HG02981 (cell line): Measurements from ENCODE around the gene SLC46A1.
A peak's percentile ranks its signal among the peaks of the same experiment; 100 is the strongest.

Experiments
- ATAC-seq: cut with Tn5 transposase; IDR thresholded peaks from one replicate; pipeline ENCODE4 v1.9.1; 2021; ENCODE audit warnings: mild to moderate bottlenecking, moderate library complexity; ENCODE audit not compliant: unreplicated experiment

Gene SLC46A1

DNA sequence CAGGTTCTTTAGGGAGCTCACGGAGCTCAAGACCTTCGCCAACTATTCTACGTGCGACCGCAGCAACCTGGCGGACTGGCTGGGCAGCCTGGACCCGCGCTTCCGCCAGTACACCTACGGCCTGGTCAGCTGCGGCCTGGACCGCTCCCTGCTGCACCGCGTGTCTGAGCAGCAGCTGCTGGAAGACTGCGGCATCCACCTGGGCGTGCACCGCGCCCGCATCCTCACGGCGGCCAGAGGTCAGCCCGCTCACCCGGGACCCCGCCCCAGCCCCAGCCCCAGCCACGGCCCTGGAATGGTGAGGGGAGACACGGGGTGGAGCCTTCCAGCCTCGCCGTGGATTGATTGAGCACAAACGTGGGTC is 21.0 kb downstream of the SLC46A1 start:
- ATAC-seq, result peak; percentile 32

GRCh38 chr17:28384281-28385036 is 21.6 kb downstream of the SLC46A1 start:
- peak; percentile 73 for ATAC-seq

- no peak for ATAC-seq
These were observed 24.7 kb downstream of the SLC46A1 start for GRCh38 chr17:28381141-28381825.

DNA sequence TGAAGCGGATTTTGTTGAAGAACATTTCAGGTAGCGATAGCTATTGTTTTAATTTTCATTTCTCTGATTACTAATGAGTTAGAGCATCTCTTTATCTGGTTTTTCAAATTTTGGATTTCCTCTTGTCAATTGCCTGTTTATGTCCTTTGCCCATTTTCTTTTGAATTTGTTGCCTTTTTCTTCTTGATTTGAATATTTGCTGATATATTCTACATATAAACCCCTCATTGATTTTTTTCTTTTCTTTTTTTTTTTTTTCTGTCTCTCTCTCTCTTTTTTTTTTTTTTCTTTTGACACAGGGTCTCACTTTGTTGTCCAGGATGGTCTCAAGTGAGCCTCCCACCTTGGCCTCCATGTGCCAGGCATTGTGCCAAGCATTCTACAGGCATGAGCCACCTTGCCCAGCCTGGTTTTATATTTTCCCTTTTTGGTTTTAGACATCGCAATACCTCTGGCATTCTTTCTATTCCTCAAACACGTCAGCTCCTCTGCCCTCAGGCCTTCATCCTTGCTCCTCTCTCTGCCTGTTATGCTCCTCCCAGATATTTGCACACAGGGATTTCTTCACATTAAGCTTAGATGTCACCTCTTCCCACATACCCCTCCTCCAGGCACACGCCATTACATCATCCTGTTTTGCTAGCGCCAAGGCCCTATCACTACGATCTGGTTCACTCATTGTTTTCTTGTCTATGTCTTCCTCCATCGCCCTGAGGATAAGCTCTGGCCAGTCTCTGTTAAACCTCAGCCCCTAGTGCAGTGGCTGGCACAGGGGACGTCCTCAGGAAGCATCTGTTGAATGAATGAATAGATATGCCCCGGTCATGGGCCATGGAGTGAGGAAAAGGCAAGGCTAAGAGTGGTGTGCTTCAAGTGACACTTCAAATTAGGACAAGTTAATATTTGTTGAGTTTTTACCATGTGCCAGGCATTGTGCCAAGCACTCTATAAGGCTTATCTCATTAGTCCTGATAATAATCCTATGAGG is 25.9 kb downstream of the SLC46A1 start:
- no peak for ATAC-seq

DNA sequence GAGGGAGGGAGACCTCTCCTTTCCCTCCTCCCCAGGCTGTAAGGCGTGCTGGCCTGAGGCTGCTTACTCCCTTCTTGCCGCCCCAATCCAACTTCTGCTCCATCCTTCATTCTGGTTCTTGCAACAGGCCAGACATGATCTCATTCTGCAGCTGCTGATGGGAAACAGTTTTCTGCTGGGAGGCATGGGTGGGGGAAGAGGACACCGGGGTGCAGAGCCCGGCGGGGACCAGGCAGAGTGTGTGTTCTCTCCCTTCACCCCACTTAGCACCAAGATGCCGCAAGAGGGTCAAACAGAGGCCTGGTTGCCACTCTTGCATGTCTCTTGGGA is 33.1 kb downstream of the SLC46A1 start:
- no peak for ATAC-seq

DNA sequence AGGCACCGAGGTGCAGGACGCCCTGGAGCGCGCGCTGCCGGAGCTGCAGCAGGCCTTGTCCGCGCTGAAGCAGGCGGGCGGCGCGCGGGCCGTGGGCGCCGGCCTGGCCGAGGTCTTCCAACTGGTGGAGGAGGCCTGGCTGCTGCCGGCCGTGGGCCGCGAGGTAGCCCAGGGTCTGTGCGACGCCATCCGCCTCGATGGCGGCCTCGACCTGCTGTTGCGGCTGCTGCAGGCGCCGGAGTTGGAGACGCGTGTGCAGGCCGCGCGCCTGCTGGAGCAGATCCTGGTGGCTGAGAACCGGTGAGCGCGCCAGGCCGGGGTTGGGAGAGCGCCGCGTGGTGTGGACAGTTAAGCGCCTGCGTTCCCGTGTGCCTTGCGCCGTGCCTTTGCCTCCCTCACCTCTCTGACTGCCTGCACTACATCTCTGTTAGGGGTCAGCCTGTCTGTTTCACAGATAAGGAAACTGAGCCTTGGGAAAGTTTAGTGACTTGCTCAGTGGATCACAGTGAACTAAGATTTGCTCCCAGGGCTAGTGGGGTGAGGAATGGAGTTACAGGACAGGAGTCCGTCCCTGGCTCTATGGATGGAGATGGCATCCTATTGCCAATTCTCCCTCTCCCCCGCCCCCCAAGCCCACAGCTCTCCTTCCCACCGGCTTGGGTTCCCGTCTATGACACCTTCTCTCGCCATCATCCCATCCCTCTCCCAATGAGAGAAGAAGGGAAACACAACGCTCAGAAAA is 33.6 kb downstream of the SLC46A1 start:
- ATAC-seq, result peak; percentile 27

- peak; percentile 64 for ATAC-seq
These were observed 34.5 kb downstream of the SLC46A1 start, which contains the start of gene SARM1 for GRCh38 chr17:28371245-28372202. Gene SARM1 (plus strand): TSS chr17:28371694. CDS start chr17:28372033, 339 bp downstream.

DNA sequence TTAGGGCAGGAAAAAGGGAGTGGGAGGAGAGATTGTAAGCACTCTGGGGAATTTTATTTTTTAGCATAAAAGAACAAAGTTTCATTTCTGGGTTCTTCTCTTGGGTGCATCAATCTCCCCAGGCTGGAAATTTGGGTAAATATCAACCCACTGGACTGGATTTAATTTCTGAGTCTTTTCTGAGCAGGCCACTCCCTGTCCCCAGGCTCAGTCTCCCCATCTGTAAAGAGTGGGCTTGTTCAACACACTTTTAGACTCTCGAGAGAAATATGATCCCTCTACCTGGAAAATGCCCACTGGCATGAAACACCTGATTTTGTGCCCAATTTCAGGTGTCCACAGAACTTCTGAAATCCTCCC is 35.3 kb downstream of the SLC46A1 start:
- ATAC-seq, result no peak

DNA sequence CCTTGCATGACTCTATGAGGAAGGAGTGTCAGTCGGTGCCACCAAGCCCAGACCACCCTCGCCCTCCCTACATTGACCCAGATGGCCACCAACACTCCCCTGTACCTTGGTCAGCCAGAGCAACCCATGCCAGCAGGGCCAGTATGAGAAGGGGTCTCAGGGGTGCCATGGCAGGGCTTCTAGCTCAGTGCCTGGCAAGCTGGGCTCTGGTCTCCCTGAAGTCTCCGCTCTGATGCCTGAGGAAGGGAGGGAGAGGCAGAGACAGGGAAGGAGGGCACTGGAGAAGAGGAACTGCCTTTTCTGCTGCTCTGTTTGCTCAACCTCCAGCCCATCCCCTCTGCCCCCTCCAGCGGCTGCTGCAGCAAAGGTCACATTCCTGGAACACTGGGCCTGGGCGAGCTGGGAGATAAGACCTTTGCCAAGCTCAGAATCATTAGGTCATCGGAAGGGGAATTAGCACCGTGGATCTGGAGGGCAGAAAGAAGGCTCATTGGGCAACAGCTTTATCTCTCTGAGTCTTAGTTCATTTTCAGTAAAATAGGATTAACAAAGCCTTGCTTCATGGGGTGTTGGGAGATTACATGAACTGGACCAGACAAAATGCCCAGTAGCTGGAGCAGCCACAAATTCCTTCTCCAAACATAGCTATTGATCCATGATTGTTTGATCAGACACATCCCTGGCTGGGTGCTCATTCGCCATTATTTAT is 35.8 kb downstream of the SLC46A1 start, which contains the start of gene VTN:
Gene VTN (minus strand): TSS at position 273 of the 709 bp plus-strand sequence. CDS start 104 bp downstream, at position 169.
- no peak for ATAC-seq

DNA sequence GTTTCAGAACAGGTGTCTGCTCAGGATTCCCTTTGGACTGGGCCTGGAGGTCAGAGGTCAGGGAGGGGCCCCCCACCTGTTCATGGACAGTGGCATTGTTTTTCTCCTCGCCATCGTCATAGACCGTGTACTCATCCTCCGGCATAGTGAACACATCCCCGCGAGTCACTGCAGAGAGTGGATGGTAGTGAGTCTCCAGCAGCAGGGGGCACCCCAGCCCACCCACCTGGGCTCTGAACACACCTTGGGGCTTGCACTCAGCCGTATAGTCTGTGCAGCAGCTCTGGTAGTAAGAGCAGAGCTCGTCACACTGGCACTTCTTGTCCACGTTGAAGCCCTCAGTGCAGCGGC is 36.4 kb downstream of the SLC46A1 start:
- ATAC-seq, result no peak

GRCh38 chr17:28368915-28369683 is 36.9 kb downstream of the SLC46A1 start:
- ATAC-seq, result no peak

DNA sequence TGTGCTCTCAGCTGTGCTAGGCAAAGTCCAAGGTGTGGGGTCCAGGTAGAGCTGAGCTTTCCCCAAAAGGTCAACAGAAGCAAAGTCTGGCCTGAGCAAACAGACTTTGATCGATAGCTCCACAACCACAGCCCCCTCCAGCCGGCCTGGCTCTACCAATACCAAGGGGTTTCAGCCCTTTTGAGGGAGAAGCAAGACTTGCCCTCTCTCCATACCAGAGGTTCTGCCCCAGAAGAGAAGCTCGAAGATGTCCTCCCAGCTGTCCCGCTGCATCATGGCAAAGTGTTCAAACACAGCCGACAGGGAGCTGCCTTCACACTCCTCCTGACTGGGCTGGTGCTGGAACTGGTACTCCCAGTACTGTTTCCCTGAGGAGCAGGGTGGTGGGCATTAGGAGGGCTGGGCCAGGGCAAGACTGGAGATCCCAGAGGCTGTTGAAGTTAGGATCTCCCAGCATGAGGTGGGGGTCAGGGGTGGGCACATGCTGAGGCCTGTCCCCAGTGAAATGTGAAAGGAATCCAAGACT is 37.6 kb downstream of the SLC46A1 start:
- no peak for ATAC-seq

DNA sequence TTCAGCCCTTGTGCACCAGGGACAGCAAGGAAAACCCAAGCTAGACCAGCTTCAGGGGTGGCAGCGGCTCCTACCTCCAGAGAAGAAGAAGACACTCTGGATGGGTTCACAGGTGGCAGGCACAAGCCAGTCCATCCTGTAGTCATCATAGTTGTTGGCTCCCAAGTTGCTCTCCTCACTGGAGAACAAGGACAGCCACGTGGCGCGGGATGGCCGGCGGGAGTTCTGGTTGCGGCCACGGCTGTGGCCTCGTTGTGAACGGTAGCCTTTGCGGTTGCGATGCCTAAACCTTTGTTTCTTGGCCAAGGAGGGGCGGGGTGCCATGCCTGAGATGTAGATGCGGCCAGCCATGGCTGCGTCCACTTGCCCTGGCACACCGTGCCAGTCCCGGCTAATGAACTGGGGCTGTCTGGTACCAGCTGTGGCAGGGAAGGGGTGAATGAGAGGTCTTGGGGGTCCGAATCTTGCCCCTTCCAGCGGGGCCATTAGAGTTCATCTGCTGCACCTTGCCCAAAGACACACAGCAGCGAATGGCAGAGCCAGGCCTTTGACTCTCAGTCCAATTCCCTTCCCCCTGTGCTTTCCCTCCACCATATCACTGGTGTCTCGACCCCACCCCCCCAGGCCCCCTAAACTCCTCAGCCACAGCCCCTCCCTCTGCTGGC is 38.2 kb downstream of the SLC46A1 start:
- ATAC-seq, result no peak

DNA sequence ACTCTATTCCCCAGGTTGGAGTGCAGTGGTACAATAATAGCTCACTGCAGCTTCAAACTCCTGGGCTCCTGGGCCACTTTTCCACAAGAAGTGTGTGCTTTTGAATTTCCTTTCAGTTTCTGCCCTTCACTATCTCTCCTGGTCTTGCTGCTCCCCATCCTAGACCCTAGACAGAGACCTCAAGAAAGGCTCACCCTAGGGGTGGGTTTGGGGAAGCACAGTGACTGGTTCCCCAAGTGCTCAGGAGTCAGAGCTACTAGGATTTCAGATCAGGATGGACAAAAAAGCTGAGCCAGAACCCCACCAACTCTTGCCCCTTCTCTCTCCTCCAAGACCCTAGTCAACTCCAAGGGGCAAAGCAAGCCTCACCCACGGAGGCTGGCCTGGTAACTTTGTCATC is 39.4 kb downstream of the SLC46A1 start:
- ATAC-seq, result no peak

- no peak for ATAC-seq
These were observed 40.5 kb downstream of the SLC46A1 start for GRCh38 chr17:28365487-28365886.

DNA sequence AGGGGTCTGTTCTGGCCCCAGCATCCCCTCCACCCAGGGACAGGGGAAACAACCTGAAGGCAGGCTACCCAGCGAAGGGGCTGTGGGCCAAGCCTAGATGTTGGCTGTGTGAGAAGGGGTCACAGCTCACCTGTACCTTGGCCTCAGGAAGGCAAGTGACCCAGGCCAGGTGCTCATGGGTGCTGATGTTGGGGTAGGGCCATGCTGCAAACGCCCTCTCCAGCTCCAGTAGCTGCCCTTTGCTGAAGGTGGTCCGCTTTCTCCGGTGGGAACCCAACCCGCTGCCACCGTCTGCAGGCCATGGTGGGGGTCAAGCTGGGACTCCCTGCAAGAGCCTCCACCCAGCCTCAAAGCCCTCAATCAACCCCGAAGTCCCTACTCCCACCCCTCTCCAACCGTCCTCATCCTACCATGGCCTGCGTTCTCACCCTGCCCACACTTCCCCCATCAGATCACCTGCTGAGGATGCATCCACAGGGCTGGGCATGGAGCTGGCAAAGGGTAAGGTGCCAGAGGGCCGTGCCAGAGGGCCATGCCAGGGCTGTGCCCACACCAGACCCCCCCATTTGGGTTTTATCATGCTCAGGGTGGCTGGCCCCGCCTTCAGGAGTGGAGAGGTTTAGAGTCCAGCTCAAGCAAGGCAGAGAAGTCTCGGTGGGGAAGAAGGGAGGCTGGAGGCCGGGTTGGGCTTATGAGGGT is 41.2 kb downstream of the SLC46A1 start, which contains the start of gene SEBOX:
Gene SEBOX (minus strand): TSS at position 535 of the 699 bp plus-strand sequence. CDS start 48 bp downstream, at position 487.
- no peak for ATAC-seq
